ENCODE data around the gene PTPRN2. TPM values are rescaled to one million over a fixed set of nuclear protein-coding genes. Genes with fewer than 3 reads are reported as not detected.

PTPRN2 gene
- total and polyA plus RNA-seq, 2 of the 8 experiments (the other 6 are each of a cell fraction or from before 2014, with no cell fraction given) = 2.6 to 4.5 TPM

DNA sequence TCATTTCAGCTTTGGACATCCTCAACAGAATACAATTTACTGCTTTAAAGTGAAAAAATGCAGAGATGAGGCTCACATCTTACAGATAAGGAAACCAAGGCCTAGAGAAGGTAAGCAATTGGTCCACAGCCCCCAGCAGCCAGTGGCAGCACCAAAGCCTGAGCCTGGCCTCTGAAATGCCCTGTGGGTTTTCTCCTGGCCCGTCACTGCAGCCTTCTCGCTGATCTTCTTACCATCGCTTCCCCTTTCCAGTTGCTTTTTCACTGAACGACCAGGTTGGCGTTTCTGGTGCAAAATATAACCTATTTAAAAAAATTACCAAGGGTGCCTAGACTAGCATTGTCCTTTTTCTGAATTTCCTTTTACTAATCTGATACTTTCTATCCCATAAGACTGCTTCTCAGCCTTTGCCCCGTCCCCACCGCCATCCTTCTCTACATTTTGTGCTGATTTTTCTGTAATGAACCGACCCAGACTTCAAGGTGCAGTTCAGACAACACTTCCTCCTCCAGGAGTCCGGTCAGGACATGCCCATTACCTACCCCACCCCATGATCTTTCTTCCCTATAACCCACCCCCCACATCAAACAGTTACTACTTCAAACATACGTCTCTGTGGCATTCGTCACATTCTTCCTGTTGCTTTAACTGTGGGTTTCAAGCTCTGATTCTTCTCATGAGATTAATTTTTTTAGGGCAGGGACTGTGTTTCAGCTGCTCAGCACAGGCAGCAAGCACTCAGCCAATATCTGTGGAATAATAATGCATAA is 961.5 kb downstream of the PTPRN2 start:
- Histone ChIP-seq H3K79me2 (ENCODE audit: control insufficient read depth in 1 of 2, insufficient read depth in 2 of 2, low read length in 2 of 2) (no peaks in the 10 kb centered on the region), H3K4me2 (ENCODE audit: insufficient read depth in 1 of 2, low read depth in 2 of 2, low read length in 2 of 2) (no peak overlapping the region), H2BK20ac (ENCODE audit: low read length) (no peak overlapping the region), H3K23me2 (ENCODE audit: low read depth, low read length) (no peaks in the 10 kb centered on the region), H2BK5ac (ENCODE audit: low read depth, low read length) (no peak overlapping the region), H3K36me3 (ENCODE audit: control insufficient read depth in 2 of 4, insufficient read depth in 4 of 4, low read length in 3 of 4) (no peaks in the 10 kb centered on the region), H2BK120ac (replicated peaks; ENCODE audit: low read depth, low read length) (no peak overlapping the region), H3K56ac (replicated peaks; ENCODE audit: insufficient read length, low read depth, low read length) (no peak overlapping the region), H3K23ac (ENCODE audit: insufficient read length) (no peak overlapping the region), H4K8ac (ENCODE audit: extremely low read depth, insufficient read depth, low read length) (no peak overlapping the region), H3K9ac (replicated peaks in 1 of 4; ENCODE audit: extremely low read depth in 1 of 4, low read depth in 3 of 4, low read length in 3 of 4) (no peak overlapping the region), H2BK12ac (ENCODE audit: low read depth, low read length) (no peak overlapping the region), H4K5ac (ENCODE audit: insufficient read length, low read depth, low read length) (no peak overlapping the region), H2BK15ac (ENCODE audit: low read length) (no peak overlapping the region), H3K4ac (replicated peaks; ENCODE audit: insufficient read length, low read depth, low read length) (no peak overlapping the region), H3K18ac (ENCODE audit: extremely low read depth, low read length) (no peak overlapping the region), H3K27me3 (replicated peaks in 1 of 4; ENCODE audit: control insufficient read depth in 3 of 4, extremely low read depth in 1 of 4, insufficient read depth in 3 of 4, low read length in 3 of 4) (no peaks in the 10 kb centered on the region; a peak in 3 of 7 replicates), H3K27ac (ENCODE audit: low read depth, low read length) (no peak overlapping the region), H3K4me3 (ENCODE audit: extremely low read depth in 1 of 4, insufficient read depth in 2 of 4, low read depth in 3 of 4, low read length in 4 of 4) (no peak overlapping the region), H4K20me1 (replicated peaks in 1 of 2; ENCODE audit: control insufficient read depth in 1 of 2, insufficient read depth in 2 of 2, low read length in 2 of 2) (peaks cover 0 to 5% of the 10 kb centered on the region in 2 experiments), H2AFZ (ENCODE audit: low read length) (no peak overlapping the region), H3K4me1 (replicated peaks in 1 of 4; ENCODE audit: control insufficient read depth in 3 of 4, insufficient read depth in 4 of 4, low read length in 3 of 4) (no peaks in the 10 kb centered on the region), H2AK5ac (ENCODE audit: low read depth, low read length) (no peak overlapping the region), H3K9me3 (ENCODE audit: insufficient read depth in 2 of 2, low read depth in 1 of 2, low read length in 1 of 2) (no peaks in the 10 kb centered on the region), H3K14ac (ENCODE audit: insufficient read length) (no peak overlapping the region), H4K91ac (replicated peaks; ENCODE audit: insufficient read length, low read length) (no peak overlapping the region), H3K79me1 (ENCODE audit: low read depth, low read length) (no peaks in the 10 kb centered on the region)
- DNase-seq (ENCODE audit: low read depth in 1 of 2, low spot score in 2 of 2) = no peak
- no peak for FAIRE-seq
- ChIA-PET POLR2A (ENCODE audit: partially characterized antibody) (no interaction called here), CTCF (ENCODE audit: partially characterized antibody) (interaction anchor here (0.7 to 1.1 kb wide), 5 partner anchors 10 to 244 kb away, joined by 3 read pairs; no protein-coding TSS in a partner anchor)
- TF ChIP-seq KDM1A (IDR thresholded peaks at IDR 0.05; ENCODE audit: borderline replicate concordance, low read length) = no peak
- no peak for TF ChIP-seq E2F6 (IDR thresholded peaks at IDR 0.05)
- TF ChIP-seq SP2 (IDR thresholded peaks at IDR 0.05; ENCODE audit: low read length) = no peak
- no peak for TF ChIP-seq CTCF (IDR thresholded peaks at IDR 0.05; ENCODE audit: control extremely low read depth in 1 of 3, insufficient read depth in 1 of 3, low read depth in 1 of 3, low read length in 3 of 3)
- no peak for TF ChIP-seq ZNF274 (IDR thresholded peaks at IDR 0.05; ENCODE audit: borderline replicate concordance, extremely low read depth, low read length)
- no peak for TF ChIP-seq RXRA (IDR thresholded peaks at IDR 0.05; ENCODE audit: insufficient read depth, low read depth, low read length)
- TF ChIP-seq SUZ12 (IDR thresholded peaks at IDR 0.05; ENCODE audit: low read length) = no peak
- 88% methylated on average over 10 of the region's 11 CpGs; no CpG with 5 or more reads in 1 of the 2 experiments for WGBS, 2 experiments (ENCODE audit: extremely low coverage in 1 of 2, insufficient coverage in 1 of 2, insufficient read length in 1 of 2, insufficient replicate concordance in 2 of 2, low coverage in 1 of 2, low lambda C conversion rate in 2 of 2, missing lambda C conversion rate in 1 of 2)

All from H1 (cell line).